Measurements from ENCODE around the gene GPRC5D.

DNA sequence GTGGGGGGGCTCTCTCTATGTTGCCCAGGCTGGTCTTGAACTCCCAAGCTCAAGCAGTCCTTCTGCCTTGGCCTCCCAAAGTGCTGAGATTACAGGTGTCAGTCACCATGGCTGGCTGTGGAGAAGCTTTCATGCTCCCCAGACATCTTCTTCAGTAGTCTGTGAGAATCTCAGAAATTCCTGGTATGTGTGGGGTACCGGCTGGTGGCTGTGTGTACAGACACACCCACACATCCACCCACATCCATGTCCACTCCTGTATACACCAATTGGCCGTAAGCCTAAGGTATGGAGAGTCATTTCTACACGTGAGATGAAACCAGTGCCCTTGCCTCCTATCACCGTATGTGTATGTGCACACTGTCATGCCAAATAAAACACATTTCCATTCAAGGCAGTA, 27.8 kb downstream of the GPRC5D start:
- TF ChIP-seq, protein P1, sequence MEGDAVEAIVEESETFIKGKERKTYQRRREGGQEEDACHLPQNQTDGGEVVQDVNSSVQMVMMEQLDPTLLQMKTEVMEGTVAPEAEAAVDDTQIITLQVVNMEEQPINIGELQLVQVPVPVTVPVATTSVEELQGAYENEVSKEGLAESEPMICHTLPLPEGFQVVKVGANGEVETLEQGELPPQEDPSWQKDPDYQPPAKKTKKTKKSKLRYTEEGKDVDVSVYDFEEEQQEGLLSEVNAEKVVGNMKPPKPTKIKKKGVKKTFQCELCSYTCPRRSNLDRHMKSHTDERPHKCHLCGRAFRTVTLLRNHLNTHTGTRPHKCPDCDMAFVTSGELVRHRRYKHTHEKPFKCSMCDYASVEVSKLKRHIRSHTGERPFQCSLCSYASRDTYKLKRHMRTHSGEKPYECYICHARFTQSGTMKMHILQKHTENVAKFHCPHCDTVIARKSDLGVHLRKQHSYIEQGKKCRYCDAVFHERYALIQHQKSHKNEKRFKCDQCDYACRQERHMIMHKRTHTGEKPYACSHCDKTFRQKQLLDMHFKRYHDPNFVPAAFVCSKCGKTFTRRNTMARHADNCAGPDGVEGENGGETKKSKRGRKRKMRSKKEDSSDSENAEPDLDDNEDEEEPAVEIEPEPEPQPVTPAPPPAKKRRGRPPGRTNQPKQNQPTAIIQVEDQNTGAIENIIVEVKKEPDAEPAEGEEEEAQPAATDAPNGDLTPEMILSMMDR (IDR thresholded peaks at IDR 0.05): no peak
- no peak for TF ChIP-seq POLR2A (IDR thresholded peaks at IDR 0.05)

Measured in ovary (tissue), 3 donors.